ENCODE data around the gene WDTC1. TPM values are rescaled to one million over a fixed set of nuclear protein-coding genes. Genes with fewer than 3 reads are reported as not detected.
A peak's percentile ranks its signal among the peaks of the same experiment; 100 is the strongest.
"Not testable (repeated sequence)": the region's sequence is repeated elsewhere in the genome, so short reads cannot be mapped to it uniquely, and the experiment has no call there.

Gene WDTC1
- 13.9 and 14.0 TPM in 2 replicates for total RNA-seq (2014; rRNA removed; shearing (Covaris generic))
- polyA plus RNA-seq (2016; fragmentation: Nextera tagmentation; extraction: Ambion mirVana), result 3.4 and 3.8 TPM in 2 replicates
- long read RNA-seq, partial matches to known transcripts, result 0 of 1 reads
- long read RNA-seq, other reads (novel, unspliced or antisense), result 1 of 1 reads

DNA sequence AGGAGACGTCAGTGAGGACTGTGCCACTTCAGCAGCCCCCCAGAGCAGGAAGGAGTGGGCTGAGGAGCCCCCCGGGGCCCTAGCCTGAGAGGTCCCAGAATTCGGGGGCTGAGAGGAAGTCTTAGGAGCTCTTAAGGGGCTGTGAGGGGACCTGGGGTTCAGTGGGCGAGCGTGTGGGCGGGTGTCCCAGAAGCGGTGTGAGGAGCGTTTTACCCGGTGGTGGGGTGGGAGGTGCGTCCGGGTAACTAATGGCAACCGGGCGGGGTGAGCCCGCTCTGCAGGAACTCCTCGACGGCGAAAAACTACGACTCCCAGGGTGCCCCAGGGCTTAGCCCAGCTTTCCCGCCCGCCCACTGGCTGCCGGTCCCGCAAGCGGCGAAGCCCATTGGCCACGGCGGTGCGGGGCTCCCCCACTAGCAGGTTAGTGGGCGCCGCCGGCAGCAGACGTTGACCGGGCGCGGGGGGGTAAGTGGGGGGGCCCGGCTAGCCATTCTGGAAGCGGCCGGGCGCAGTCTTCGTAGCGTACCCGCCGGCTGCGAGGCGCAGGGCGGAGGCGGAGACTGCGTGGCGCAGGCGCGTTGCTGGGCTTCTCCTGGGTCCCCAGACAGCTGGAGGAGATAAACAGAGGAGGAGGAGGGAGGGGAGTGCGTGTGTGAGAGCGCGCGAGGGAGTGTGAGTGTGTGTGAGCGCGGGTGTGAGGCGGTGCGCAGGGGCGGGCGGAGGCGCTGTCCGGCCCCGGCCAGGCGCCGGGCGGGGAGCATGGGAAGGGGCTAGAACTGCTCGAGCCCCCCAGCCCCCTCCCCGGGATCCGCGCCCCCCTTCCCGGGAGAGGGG lies at the start of gene WDTC1:
Gene WDTC1 (plus strand): TSS at position 584 of the 834 bp plus-strand sequence. CDS start 26,423 bp downstream, outside the sequence.
- Mint-ChIP-seq H3K36me3 (ENCODE audit: low read depth) (no peaks in the 10 kb centered on the region), H3K4me3 (peak within 1 kb of the TSS; percentile 93), H3K27me3 (ENCODE audit: insufficient read depth, low read depth, poor library complexity) (peaks cover 10% of the 10 kb centered on the region), H3K27ac (peak within 1 kb of the TSS; percentile 88; the same call in 1 of the 2 replicates), H3K9me3 (no peaks in the 10 kb centered on the region; the same call in 2 of the 3 replicates), H3K4me1 (peaks cover 16% of the 10 kb centered on the region)
- Histone ChIP-seq H3K4me1 (ENCODE audit: insufficient read depth) (peaks cover 9% of the 10 kb centered on the region), H3F3A (replicated peaks; ENCODE audit: low read depth) (0 out of 2 replicates have a peak, but pooled peaks cover 6% of the 10 kb centered on the region), H3K27ac (ENCODE audit: low read depth) (no peak within 1 kb of the TSS), H4K20me1 (replicated peaks; ENCODE audit: insufficient read depth) (no peaks in the 10 kb centered on the region; the same call in 1 of the 2 replicates), H3K79me2 (replicated peaks; ENCODE audit: insufficient read depth) (0 out of 2 replicates have a peak, but pooled peaks cover 4% of the 10 kb centered on the region), H3K27me3 (ENCODE audit: insufficient read depth) (peaks cover 11% of the 10 kb centered on the region; the same call in 1 of the 2 replicates), H3K4me2 (peak within 1 kb of the TSS; percentile 98), H3K36me3 (ENCODE audit: insufficient read depth) (no peaks in the 10 kb centered on the region), H3K4me3 (peak within 1 kb of the TSS; percentile 84), H3K9me2 (ENCODE audit: insufficient read depth) (no peaks in the 10 kb centered on the region), H2AFZ (peak within 1 kb of the TSS; percentile 100)
- peak; percentile 88 for TF ChIP-seq CREB1 (CRISPR knock-in tag; IDR thresholded peaks at IDR 0.05; ENCODE audit: low read depth)
- TF ChIP-seq, protein P1, sequence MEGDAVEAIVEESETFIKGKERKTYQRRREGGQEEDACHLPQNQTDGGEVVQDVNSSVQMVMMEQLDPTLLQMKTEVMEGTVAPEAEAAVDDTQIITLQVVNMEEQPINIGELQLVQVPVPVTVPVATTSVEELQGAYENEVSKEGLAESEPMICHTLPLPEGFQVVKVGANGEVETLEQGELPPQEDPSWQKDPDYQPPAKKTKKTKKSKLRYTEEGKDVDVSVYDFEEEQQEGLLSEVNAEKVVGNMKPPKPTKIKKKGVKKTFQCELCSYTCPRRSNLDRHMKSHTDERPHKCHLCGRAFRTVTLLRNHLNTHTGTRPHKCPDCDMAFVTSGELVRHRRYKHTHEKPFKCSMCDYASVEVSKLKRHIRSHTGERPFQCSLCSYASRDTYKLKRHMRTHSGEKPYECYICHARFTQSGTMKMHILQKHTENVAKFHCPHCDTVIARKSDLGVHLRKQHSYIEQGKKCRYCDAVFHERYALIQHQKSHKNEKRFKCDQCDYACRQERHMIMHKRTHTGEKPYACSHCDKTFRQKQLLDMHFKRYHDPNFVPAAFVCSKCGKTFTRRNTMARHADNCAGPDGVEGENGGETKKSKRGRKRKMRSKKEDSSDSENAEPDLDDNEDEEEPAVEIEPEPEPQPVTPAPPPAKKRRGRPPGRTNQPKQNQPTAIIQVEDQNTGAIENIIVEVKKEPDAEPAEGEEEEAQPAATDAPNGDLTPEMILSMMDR (conservative IDR thresholded peaks at IDR 0.05; ENCODE audit: low read depth in 2 of 2), result no peak
- TF ChIP-seq, protein P2, sequence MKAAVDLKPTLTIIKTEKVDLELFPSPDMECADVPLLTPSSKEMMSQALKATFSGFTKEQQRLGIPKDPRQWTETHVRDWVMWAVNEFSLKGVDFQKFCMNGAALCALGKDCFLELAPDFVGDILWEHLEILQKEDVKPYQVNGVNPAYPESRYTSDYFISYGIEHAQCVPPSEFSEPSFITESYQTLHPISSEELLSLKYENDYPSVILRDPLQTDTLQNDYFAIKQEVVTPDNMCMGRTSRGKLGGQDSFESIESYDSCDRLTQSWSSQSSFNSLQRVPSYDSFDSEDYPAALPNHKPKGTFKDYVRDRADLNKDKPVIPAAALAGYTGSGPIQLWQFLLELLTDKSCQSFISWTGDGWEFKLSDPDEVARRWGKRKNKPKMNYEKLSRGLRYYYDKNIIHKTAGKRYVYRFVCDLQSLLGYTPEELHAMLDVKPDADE (IDR thresholded peaks at IDR 0.05), result peak; percentile 79; the same call in 1 of the 2 replicates
- no peak for TF ChIP-seq ZNF331 (CRISPR knock-in tag; IDR thresholded peaks at IDR 0.05; ENCODE audit: low read depth)
- peak; percentile 98 for DNase-seq (ENCODE audit: low spot score)
- peak; percentile 93 for ATAC-seq

DNA sequence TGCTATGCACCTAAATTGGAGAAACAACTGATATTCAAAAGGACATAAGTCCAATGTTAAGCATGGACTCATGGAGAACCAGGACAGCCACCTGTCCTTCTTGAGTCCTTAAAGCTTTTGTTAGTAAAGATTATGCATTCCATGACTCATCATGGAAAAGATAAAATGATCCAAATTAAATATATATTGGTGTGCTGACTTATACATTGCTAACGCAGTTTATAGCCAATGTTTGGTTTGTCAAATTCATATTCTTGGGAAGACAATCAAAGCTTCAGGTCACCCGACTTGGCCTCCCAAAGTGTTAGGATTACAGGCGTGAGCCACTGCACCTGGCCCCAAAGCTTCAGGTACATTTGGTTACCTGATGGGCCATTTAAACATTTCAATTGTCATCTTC lies 49.8 kb upstream of the WDTC1 start:
- not testable (repeated sequence) for H3K27ac ChIP-seq (ENCODE audit: low read depth); H3K27me3 ChIP-seq (ENCODE audit: insufficient read depth); DNase-seq (ENCODE audit: low spot score); H4K20me1 ChIP-seq (replicated peaks; ENCODE audit: insufficient read depth); H3F3A ChIP-seq (replicated peaks; ENCODE audit: low read depth); H3K4me3 ChIP-seq; H3K4me3 Mint-ChIP-seq; H3K4me2 ChIP-seq; H3K27ac Mint-ChIP-seq; H3K27me3 Mint-ChIP-seq (ENCODE audit: insufficient read depth, low read depth, poor library complexity); H3K4me1 Mint-ChIP-seq; H3K4me1 ChIP-seq (ENCODE audit: insufficient read depth); H3K9me2 ChIP-seq (ENCODE audit: insufficient read depth); ATAC-seq; H3K79me2 ChIP-seq (replicated peaks; ENCODE audit: insufficient read depth); H2AFZ ChIP-seq
- Mint-ChIP-seq H3K9me3 (peaks cover 56% of the 10 kb centered on the region), H3K36me3 (ENCODE audit: low read depth) (peaks cover 10% of the 10 kb centered on the region; the same call in 2 of the 3 replicates)
- H3K36me3 ChIP-seq (ENCODE audit: insufficient read depth), result peaks cover 16% of the 10 kb centered on the region

All from GM23338 (cell line).